ENCODE results near the gene CAMKMT.

DNA sequence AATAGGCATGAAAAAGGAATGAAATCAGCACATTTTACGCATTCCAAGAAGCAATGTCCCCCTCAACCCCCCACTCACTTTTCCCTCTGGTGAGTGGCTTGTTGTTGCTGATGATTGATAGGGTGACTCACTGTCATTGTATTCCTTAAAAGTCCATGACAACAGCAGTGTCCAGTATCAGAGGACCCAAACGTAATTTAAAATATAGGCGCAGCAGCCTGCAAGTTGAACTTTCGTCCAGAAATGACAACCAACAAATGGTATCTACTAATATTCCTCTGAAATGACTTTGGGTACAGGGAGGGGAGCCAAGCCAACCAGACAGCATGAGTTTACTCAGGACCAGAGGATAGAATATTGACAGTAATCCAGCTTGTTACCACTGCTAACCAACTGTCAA lies 396.8 kb downstream of the CAMKMT start:
- TF ChIP-seq POLR2AphosphoS5 (IDR thresholded peaks at IDR 0.05) (no peak), POLR2A (IDR thresholded peaks at IDR 0.05) (no peak), EP300 (IDR thresholded peaks at IDR 0.05) (no peak)
- TF ChIP-seq, protein P1, sequence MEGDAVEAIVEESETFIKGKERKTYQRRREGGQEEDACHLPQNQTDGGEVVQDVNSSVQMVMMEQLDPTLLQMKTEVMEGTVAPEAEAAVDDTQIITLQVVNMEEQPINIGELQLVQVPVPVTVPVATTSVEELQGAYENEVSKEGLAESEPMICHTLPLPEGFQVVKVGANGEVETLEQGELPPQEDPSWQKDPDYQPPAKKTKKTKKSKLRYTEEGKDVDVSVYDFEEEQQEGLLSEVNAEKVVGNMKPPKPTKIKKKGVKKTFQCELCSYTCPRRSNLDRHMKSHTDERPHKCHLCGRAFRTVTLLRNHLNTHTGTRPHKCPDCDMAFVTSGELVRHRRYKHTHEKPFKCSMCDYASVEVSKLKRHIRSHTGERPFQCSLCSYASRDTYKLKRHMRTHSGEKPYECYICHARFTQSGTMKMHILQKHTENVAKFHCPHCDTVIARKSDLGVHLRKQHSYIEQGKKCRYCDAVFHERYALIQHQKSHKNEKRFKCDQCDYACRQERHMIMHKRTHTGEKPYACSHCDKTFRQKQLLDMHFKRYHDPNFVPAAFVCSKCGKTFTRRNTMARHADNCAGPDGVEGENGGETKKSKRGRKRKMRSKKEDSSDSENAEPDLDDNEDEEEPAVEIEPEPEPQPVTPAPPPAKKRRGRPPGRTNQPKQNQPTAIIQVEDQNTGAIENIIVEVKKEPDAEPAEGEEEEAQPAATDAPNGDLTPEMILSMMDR (IDR thresholded peaks at IDR 0.05) = no peak
